HG02623 (cell line): ENCODE results near the gene RAI1.
"Not testable (repeated sequence)": the region's sequence is repeated elsewhere in the genome, so short reads cannot be mapped to it uniquely, and the experiment has no call there.

Source experiments
- ATAC-seq: cut with Tn5 transposase; IDR thresholded peaks from one replicate; pipeline ENCODE4 v1.9.1; 2021; ENCODE audit warnings: moderate library complexity; ENCODE audit not compliant: unreplicated experiment

Gene RAI1

DNA sequence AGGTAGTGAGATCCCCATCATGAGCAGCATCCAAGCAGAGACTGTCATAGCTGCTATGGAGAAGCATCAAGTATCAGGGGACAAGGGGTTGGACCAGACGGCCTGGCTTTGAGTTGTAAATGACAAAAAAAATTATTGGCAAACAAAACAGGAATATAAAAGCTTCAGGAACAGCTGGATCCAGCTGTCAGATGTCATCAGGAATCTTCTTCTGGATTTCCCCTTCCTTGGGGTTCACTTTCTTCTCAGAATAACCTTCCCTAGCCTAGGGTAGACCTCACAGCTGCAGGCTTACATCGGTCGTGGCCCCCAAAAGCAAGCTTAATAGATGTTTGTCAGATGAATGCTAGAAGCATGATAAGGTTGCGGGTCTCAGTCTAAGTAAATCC lies 17.2 kb upstream of the RAI1 start:
- no peak for ATAC-seq

DNA sequence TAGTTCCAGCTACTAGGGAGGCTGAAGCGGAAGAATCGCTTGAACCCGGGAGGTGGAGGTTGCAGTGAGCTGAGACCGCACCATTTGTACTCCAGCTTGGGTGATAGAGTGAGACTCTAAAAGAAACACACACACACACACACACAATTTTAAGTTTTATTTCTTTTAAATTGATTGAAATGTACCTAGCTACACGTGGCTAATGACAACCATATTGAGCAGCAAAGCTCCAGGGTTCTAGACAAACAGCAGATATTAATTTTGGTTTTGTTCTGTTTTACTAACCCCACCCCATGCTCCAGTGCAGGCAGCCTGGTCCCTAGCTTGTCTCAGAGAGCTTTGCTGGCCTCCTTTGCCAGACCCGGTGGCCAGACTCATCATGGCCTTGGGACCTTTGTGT lies 16.0 kb upstream of the RAI1 start:
- no peak for ATAC-seq

DNA sequence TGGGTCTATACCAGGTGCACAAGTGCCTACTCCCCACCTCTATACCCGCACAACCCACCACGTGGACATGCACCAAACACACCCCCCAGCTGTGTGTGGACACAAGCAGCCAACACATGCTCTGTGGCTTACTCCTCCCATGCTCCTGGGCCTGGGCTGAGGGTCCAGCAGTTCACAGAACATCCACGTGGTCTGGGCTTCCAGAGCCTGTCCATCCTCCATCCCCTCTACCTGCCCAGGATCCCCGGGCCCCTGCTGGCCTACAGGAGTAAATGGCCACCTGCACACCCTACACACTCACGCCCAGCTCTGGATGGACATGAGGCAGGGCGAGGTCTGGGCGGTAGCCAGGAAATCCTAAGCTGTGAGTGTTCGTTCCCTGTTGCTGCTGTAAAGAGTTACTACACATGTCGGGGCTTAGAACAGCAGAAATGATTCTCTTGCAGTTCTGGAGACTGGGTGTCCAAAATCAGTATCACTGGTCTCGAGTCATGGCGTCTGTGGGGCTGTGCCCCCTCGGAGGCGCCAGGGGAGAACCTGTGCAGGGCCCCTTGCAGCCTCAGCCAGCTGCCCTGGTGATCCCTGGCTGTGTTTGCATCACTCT lies 15.0 kb upstream of the RAI1 start:
- ATAC-seq, result no peak

DNA sequence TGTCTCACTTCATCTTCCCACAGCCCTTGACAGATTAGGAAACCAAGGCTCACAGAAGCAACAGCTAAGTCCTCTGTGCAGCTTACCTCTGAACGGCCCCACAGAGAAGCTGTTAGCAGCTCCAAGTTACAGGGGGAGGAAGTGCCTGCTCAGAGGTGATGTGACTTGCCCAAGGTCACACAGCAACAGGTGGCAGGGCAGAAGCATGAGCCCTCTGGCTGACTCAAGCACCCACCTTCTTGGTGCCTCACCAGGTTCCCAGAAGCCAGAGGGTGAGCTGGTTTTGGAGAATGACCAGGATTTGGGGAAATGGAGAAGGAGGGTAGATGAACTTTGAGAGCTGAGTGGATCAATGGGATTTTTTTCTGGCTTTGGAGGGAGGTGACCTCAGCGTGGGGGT lies 14.0 kb upstream of the RAI1 start:
- ATAC-seq, result no peak

DNA sequence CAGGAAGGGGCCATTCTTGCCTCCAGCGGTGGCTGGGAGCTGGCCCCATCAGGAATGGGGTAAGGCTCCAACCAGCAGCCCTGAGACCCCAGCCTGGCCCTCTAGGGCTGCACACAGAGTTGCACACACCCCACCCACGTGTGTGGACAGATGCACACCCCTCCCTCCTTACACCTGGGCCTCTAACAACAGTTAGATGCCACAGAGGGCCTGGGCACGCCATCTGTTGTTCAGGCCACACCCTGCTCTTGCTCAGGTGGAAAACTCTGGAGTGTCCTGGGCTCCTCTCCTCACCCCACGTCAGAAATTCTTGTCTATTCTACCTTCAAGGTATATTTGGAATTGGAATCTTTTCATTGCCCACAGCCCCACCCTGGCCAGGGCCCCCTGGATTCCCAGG lies 13.3 kb upstream of the RAI1 start:
- ATAC-seq, result no peak

DNA sequence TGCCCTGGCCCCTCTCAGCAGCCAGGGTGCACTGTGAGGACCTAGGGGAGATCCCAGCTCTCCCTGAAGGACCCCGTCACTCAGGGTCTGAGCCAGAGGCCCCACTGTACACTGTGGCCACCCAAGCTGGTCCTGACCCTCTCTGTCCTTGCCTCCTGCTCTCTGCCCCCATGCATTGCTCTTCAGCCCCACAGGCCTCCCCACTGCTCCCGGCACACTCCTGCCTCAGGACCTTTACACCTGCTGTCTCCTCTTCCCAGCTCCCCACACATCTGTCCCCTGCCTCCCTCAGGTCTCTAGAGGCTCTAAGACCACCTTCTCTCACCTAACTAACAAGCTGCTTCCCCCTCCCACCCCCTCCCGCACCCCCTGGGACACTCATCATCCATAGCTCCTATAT lies 12.9 kb upstream of the RAI1 start:
- no peak for ATAC-seq

DNA sequence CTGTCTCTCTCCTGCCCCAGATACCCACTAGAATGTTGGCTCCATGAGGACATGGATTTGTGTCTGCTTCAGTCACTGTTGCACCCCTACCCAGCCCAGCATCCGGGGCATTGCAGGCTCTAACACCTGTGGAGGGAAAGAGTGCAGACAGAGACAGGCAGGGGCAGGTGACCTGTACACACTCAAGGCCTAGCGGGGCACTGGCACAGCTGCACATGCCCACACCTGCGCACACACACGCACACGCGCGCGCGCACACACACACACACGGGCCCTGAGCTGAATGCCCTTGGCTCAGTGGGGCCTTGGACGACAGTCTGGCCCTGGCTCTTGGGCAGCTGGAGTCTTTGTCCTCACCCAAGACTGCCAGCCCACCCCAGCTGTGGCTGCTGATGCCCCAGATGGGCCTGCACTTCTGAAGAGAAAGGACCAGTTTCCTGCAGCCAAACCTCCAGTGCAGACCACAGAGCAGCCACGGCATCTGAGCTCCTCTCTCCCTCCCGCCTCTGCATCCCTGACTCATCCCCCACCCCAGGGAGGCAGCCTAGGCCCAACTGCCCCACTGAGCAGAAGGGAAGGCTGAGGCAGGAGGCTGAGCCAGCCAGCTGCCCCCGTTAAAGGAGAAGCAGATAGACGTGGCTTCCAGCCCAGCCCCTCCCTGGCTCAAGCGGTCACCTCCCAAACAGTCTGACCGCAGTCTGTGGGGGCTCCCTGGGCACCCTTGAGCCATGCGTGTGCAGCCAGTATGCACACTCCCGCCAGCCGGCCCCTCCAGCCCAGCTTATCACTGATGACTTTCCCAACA lies 12.3 kb upstream of the RAI1 start:
- ATAC-seq, result no peak

DNA sequence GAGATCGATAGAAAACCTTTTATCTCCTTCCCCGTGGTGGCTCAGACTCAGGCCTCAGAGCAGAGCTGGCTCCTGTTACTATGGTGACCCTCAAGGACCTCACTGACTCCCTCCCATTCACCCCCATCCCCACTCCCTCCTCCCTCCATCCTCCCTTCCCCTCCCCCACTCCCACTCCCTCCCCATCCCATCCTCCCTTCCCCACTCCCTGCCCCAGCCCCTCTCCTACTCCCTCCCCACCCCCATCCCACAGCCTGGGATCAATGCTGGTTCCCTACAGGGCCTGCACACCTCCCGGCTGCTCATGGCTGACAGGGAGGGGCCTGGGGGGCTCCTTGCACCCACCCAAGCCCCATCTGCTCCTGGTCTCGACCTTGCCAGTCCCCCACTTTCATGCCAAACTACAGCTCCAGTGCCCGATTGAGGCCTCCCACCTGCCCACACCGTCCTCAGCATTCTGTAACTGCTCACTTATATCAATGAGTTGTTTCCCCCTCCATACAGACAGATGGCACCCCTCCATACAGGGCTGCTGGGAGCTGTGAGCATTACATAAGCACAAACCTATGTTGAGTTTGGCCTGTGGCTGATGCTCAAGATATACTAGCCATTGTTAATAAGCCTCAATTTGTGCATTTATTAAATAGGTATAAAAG lies 11.6 kb upstream of the RAI1 start:
- ATAC-seq, result no peak

DNA sequence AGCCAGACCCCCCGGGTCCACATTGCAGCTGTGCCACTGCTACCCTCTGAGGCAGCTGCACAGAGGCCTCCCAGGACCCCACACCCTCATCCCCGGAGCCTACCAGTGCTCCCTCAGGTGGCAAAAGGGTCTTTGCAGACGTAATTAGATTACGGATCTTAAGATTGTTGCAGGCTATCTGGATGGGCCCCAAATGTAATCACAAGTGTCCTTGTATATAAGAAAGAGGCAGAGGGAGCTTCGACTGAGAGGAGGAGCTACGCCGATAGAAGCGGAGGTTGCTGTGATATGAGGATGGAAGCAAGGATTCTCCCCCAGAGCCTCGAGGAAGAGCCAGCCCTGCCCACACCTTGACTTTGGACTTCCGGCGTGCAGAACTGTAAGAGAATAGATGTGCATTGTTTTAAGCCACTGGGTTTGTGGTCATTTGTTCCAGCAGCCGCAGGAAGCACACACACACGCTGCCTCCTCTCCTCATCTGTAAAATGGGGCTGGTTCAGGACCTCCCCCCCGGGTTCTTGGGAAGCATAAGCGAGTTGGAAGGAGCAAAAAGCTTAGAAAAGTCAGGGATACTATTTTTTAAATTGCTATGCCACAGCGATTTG lies 10.5 kb upstream of the RAI1 start:
- no peak for ATAC-seq

DNA sequence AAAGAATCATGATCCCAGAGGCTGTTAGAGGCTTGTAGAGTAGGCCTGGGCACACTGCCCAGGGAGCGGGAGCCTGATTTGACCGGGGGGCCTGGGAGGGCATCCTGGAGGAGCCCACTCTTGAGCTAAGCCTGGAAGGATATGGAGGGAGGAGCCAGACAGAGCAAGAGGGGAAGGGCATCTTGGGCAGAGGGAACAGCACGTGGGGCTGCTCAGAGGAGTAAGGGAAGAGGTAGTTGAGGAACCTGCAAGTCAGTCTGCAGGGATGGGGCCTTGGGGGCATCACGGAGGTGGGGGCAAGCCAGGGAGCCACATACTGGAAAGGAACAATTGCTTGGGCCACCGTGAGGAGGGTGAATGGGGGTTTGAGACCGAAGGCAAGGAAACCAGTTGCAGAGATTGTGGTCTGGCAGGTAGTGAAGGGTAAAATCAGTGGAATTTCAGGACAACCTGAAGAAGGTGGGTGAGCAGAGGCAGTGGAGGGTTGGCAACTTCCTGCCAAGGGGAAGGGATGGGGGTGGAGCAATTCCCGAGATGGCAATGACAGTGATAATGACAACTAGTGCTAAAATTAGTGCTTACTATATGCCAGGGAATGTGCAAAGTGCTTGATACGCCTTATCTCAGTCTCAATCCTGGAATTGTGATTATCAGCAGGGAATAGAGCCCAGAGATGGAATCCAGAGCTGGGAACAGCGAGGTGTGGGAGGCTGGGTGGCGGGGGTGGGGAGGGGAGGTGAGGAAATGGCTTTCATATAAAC lies 9.7 kb upstream of the RAI1 start:
- ATAC-seq, result no peak

DNA sequence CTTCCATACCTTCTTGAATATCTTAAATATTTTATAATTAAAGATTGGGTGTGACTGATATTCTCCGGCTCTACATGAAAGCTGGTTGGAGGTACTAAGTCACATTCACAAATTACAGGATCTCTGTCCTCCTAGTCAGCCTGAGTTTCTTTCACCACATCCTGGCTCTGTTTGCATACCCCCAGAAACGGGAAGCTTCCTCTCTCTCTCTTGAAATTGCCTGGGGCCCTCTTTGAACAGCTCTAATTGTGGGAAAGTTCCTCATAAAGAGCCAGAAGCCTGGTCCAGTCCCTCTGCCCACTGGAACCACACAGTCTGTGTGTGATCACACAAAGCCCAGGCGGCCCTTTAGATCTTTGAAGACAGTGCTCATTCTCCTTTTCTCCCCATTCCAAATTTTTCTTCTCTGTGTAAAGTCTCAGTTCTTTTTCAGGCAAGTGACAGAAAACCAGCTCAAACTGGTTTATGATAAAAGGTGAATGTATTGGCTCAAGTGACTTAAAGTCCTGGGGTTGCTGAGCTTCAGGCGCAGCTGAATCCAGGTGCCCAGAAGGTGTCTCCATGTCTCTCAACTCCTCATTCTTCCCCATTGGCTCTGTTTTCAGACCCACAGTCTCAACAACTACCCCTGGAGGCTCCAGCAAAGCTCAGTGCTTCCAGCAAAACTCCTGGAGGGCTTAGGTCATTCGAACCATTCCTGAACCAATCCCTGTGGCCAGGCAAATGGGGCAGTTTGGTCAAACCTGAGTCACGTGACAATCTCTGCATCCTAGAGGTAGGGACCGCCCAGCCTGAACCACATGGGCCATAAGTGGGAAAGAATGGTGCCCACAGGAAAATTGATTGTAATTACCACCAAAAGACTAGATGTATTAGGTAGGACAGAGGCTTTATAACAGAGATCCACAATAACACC lies 8.5 kb upstream of the RAI1 start:
- no peak for ATAC-seq

DNA sequence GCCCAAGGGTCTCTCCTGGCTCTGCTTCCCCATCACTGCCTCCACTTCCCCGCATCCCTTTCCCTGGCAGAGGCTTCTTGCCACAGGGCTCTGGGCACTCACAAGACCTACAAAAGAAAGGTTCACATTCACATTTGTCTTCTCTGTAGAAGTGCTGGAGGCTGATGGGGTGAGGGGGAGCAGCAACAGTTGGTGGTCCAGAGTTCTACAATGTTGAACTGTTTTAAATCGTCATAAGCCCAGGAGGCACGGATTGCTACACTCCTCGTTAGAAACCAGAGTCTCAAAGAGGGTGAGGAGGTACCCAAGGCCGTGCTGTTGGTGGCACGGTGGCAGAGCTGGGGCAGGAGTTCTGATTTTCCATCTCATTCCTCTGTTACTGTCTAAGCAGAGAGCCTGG lies 5.8 kb upstream of the RAI1 start:
- no peak for ATAC-seq

DNA sequence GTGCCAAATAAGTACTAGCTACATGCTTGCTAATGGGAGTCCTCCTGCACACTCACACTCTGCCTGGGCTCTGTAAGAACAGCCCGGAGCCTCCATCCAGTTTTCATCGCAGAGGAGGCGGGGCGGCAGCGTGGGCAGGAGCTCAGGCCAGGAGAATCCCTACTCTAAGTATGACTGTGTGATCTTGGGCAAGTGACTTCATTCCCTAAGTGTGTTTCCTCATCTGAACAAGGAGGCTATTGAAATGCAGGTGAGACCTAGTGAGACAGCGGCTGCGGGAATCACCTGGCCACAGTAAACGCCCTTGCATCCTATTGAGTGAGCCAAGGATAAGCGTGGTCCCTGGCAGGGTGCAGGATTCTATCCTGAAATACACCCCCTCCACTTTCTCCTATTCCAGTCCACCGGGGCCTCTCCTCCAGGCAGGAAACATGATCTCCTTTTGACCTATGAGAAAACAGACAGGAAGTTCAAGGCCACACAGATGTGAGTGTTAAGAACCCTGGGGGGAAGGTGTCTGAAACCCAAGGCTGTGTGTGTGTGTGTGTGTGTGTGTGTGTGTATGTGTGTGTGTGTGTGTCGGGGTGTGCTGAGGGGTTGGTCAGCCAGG lies 5.2 kb upstream of the RAI1 start:
- no peak for ATAC-seq

DNA sequence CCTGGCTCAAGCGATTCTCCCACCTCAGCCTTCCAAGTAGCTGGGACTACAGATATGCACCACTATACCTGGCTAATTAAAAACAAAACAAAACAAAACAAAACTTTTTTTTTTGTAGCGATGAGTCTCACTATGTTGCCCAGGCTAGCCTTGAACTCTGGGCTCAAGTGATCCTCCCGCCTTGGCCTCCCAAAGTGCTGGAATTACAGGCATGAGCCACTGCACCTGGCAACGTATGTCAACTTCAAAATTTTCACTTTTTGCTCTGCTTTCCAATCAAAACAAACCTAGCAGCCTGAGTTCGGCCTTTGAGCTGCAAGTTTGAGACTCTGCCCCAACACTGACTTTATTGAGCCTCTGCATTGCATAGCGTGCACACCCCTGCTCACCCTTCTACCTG lies 4.5 kb upstream of the RAI1 start:
- ATAC-seq, result no peak

DNA sequence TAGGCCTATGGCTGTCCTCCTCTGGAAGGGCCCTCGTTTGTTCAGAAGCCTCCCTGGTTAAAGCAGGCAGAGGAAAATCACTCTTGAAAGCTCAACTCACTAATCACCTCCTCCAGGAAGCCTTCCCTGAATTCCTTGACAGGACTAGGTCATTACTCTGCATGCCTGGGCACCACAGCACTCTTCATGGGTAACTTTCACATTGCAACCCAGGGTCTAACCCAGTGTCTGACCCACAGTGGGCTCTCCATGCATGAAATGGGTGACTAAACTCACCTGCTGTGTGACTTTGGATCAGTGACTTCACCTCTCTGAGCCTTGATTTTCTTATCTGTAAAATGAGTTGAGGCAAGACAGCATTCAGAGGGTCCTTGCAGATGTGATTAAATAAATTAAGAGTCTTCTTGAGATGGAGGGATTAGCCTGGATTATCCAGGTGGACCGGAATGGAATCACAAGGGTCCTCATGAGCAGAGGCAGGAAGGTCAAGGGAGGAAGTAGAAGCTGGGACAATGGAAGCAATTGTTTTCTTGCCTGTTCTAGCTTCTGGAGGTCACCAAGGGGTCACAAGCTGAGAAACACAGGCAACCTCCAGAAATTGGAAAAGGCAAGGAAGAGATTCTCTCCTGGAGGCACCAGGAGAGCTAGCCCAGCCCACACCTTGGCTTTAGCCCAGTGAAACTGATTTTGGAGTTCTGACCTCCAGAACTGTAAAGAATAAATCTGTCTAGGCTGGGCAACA lies 3.8 kb upstream of the RAI1 start:
- no peak for ATAC-seq

DNA sequence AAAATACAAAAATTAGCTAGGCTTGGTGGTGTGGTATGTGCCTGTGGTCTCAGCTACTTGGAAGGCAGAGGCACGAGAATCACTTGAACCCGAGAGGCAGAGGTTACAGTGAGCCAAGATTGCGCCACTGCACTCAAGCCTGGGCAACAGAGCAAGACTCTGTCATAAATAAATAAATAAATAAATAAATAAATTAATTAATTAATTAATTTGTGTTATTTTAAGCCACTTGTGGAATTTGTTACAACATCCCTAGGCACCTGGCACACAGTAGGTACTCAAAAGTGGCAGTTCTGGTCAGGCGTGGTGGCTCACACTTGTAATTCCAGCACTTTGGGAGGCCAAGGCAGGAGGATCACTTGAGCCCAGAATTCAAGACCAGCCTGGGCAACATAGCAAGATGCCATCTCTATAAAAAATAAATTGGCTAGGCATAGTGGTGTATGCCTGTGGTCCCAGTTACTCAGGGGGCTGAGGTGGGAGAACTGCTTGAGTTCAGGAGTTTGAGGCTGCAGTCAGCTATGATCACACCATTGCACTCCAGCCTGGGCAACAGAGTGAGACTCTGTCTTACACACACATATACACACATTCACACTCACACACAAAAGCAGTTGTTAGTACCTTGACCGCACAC lies 3.1 kb upstream of the RAI1 start:
- ATAC-seq, result not testable (repeated sequence)

DNA sequence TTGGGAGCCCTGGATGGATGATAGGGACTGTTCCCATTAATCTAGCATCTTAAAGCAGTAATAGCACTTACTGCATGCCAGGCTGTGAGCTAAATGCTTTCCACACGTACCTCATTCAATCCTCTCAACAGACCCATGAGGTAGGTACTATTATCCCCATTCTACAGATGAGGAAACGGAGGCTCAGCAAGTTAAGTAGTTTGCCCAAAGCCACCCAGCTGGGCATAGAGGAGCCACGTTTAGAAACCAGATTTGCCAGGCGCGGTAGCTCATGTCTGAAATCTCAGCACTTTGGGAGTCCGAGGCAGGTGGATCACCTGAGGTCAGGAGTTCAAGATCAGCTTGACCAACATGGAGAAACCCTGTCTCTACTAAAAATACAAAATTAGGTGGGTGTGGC lies 2.0 kb upstream of the RAI1 start:
- no peak for ATAC-seq

DNA sequence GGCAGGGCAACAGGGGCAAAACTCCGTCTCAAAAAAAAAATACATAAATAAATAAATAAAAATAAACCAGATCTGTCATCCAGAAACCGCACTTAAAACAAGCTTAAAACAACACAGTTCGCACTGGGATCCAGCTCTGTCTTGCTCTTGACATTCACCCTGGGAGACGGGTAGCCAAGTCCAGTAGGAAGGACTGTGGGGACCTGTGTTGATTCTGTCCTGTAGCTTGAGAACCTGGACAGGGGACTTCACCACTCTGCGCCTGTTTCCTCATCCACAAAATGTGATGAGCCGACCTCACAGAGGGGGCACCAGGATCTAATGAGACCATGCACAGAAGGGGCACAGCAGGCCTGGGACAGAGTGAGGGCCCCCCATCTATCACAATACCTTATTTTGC lies 1.5 kb upstream of the RAI1 start:
- ATAC-seq, result no peak
